Common myeloid progenitor, CD34-positive (primary cell): ENCODE results near the gene ADA.

Source experiments
- CTCF ChIA-PET: fragments of 350-600 bp; sonication (Branson Sonifier 250); formaldehyde crosslinking; loops from one replicate; lab custom pipeline; 2021; ENCODE audit warnings: antibody characterized with exemption; lab: Charles Lee
- POLR2A ChIA-PET: fragments of 350-600 bp; sonication (Branson Sonifier 250); formaldehyde crosslinking; loops from one replicate; lab custom pipeline; 2021; ENCODE audit warnings: antibody characterized with exemption; lab: Charles Lee
- DNase-seq, 3 donors: peaks; one replicate each; pipeline versions ENCODE4 v3.0.0 to v3.0.0-alpha.2; 2013
- H3K27ac ChIP-seq, 2 experiments: 1 replicate in 1 of 2; 2 replicates in 1 of 2; pipeline ENCODE4 v1.7.0; 2013; ENCODE audit warnings: inconsistent platforms in 2 of 2, low read length in 2 of 2, mild to moderate bottlenecking in 2 of 2, low read depth in 1 of 2, moderate library complexity in 1 of 2; ENCODE audit not compliant: severe bottlenecking in 2 of 2, insufficient read depth in 1 of 2, poor library complexity in 1 of 2
- H3K27me3 ChIP-seq, 5 experiments: replicated peaks in 2 of 5; 1 replicate in 3 of 5; 2 replicates in 2 of 5; pipeline versions ENCODE4 v1.6.1 to v1.7.0; 2013; ENCODE audit warnings: low read length in 4 of 5, mild to moderate bottlenecking in 2 of 5, moderate library complexity in 2 of 5, inconsistent platforms in 1 of 5; ENCODE audit not compliant: insufficient read depth in 5 of 5, control insufficient read depth in 4 of 5
- H3K36me3 ChIP-seq, 4 experiments: 1 replicate in 2 of 4; 2 replicates in 2 of 4; pipeline versions ENCODE4 v1.6.1 to v1.7.0; 2013; ENCODE audit warnings: low read length in 3 of 4, control low read depth in 1 of 4, mild to moderate bottlenecking in 1 of 4; ENCODE audit not compliant: control insufficient read depth in 4 of 4, insufficient read depth in 4 of 4
- H3K4me1 ChIP-seq, 4 experiments: 1 replicate in 3 of 4; 2 replicates in 1 of 4; pipeline versions ENCODE4 v1.6.1 to v1.7.1; 2013; ENCODE audit warnings: low read length in 3 of 4, mild to moderate bottlenecking in 3 of 4, control low read depth in 1 of 4, inconsistent platforms in 1 of 4, moderate library complexity in 1 of 4; ENCODE audit not compliant: control insufficient read depth in 4 of 4, insufficient read depth in 4 of 4; ENCODE audit errors: control extremely low read depth in 1 of 4
- H3K4me3 ChIP-seq, 7 experiments: 1 replicate in 4 of 7; 2 replicates in 3 of 7; pipeline versions ENCODE4 v1.5.1 to v1.7.0; 2013; ENCODE audit warnings: mild to moderate bottlenecking in 7 of 7, low read length in 6 of 7, moderate library complexity in 6 of 7, inconsistent platforms in 2 of 7, low read depth in 2 of 7, control low read depth in 1 of 7; ENCODE audit not compliant: insufficient read depth in 4 of 7, control insufficient read depth in 1 of 7; ENCODE audit errors: extremely low read depth in 1 of 7
- H3K9me3 ChIP-seq, 5 experiments: 1 replicate in 4 of 5; 2 replicates in 1 of 5; pipeline versions ENCODE4 v1.6.1 to v1.7.1; 2013; ENCODE audit warnings: low read length in 4 of 5, mild to moderate bottlenecking in 2 of 5, inconsistent platforms in 1 of 5, low read depth in 1 of 5, moderate library complexity in 1 of 5; ENCODE audit not compliant: control insufficient read depth in 4 of 5, insufficient read depth in 2 of 5; ENCODE audit errors: control extremely low read depth in 1 of 5
- WGBS: methylation state at CpG from one replicate; pipeline ENCODE4 v1.1.5; 2013; ENCODE audit not compliant: insufficient coverage; 5-methylcytosine and 5-hydroxymethylcytosine counted together

The ADA gene

DNA sequence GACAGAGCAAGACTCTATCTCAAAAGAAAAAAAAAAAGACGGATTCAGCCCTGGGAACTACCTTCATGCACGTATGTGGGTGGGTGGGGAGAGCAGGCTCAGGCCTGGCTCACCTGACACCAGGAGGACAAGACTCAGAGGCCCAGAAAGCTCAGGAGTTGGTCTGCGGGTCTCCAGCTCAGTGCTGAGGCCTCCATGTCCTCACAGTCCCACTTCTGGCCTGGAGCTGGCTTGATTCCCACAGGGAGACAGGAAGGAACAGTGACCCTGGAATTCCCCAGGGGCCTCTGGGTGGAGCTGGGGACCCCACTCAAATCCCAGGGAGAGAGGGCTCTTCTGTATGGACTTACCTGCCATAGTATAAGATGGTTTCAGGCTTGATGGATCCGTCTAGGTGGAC, 15.6 kb downstream of the ADA start:
- no peak for DNase-seq
- H3K9me3 ChIP-seq, result no peaks in the 10 kb centered on the region
- H3K4me1 ChIP-seq, result peaks cover 0 to 3% (median under 1%) of the 10 kb centered on the region in 4 experiments
- H3K27me3 ChIP-seq, result no peaks in the 10 kb centered on the region
- 100% methylated on average over 4 of the region's 4 CpGs for WGBS
- H3K4me3 ChIP-seq, result no peak overlapping the region
- ChIA-PET POLR2A (interaction anchor here (0.5 kb wide), 1 partner anchor 343 kb away, joined by 3 read pairs; no protein-coding TSS in a partner anchor), CTCF (interaction anchor here (0.9 to 4.1 kb wide), 7 partner anchors 10 to 48 kb away, joined by 3 to 25 read pairs (median 4); partner anchors contain the start of gene ADA)
- peaks cover 4 to 82% (median 51%) of the 10 kb centered on the region in 4 experiments for H3K36me3 ChIP-seq
- H3K27ac ChIP-seq, result no peak overlapping the region

DNA sequence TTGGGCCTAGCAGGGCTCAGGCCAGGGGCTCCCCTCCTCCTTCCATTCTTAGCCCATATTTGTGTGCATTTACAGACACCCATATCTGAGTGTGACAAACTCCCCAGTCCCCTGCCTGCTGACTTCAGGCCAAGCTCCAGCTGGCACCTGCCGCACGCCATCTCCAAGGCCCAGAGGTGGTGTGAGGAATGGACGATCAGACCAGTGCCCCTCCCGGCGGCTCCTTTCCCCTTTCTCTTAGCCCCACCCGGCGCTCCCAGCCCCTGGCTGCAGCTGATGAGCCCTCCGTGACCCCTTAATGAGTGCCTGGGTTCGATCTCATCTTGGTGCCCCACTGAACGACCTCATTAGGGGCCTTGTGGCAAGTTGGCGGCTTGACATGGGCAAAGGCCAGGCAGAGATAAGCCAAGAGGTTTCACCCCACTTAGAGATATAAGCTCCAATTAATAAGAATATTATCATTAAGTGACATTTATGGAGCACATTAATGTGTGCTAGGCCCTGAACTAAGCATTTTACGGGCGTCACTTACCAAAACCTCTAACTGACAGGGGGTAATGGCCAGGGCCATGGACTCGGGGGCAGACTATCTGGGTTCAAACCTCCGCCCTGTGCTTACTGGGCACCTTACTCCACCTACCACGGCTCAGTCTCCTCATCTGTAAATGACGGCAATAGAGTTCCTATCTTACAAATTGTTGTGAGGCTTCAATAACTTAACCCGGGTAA, 17.5 kb downstream of the ADA start:
- 86% methylated on average over 10 of the region's 18 CpGs for WGBS

DNA sequence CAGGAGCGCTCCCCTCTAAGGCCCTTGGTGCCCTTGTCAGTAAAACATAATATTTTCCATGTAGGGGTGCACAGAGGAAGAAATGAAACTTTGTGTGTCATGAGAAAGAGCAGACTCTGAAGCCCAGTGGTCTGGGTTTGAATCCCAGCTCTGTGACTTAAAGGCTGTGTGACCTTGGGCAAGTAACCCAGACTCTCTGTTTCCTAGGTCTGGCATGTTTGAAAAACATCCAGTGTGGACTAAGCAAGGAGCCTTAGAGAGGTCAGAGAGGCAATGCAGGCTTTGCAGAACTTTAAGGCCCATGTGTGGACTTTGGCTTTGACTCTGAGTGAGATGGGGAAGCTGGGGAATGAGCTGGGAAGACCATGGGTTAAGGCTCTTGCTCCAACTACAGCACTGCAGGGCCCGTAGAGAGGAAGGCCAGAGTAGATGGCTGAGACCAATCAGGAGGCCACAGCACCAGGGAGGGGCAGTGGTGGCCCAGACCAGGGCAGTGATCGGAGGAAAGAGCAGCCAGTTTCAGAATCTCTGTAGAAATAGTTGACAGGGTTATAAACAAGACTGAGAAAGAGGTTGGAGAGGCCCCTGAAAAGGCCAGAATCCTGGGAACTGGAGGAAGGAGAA, 18.2 kb downstream of the ADA start:
- no peaks in the 10 kb centered on the region for H3K9me3 ChIP-seq
- no peaks in the 10 kb centered on the region for H3K27me3 ChIP-seq
- no peak overlapping the region for H3K27ac ChIP-seq
- no peaks in the 10 kb centered on the region for H3K4me1 ChIP-seq
- DNase-seq, result no peak
- H3K4me3 ChIP-seq, result no peak overlapping the region
- CTCF ChIA-PET, result interaction anchor here (0.6 to 1.4 kb wide), 4 partner anchors 9 to 1168 kb away, joined by 3 to 4 read pairs (median 4); no protein-coding TSS in a partner anchor
- POLR2A ChIA-PET, result no interaction called here
- peaks cover 0 to 79% (median 50%) of the 10 kb centered on the region in 4 experiments for H3K36me3 ChIP-seq
- 95% methylated on average over 2 of the region's 3 CpGs for WGBS

More for the DNA sequence above, 17.5 kb downstream of the ADA start:
- Histone ChIP-seq H3K4me3 (no peak overlapping the region), H3K27me3 (no peaks in the 10 kb centered on the region), H3K9me3 (no peaks in the 10 kb centered on the region), H3K36me3 (peaks cover 0 to 80% (median 49%) of the 10 kb centered on the region in 4 experiments), H3K27ac (no peak overlapping the region), H3K4me1 (no peaks in the 10 kb centered on the region)
- ChIA-PET POLR2A (no interaction called here), CTCF (interaction anchor here (0.6 to 4.1 kb wide), 5 partner anchors 16 to 1168 kb away, joined by 3 to 25 read pairs (median 3); no protein-coding TSS in a partner anchor)
- DNase-seq, result no peak

DNA sequence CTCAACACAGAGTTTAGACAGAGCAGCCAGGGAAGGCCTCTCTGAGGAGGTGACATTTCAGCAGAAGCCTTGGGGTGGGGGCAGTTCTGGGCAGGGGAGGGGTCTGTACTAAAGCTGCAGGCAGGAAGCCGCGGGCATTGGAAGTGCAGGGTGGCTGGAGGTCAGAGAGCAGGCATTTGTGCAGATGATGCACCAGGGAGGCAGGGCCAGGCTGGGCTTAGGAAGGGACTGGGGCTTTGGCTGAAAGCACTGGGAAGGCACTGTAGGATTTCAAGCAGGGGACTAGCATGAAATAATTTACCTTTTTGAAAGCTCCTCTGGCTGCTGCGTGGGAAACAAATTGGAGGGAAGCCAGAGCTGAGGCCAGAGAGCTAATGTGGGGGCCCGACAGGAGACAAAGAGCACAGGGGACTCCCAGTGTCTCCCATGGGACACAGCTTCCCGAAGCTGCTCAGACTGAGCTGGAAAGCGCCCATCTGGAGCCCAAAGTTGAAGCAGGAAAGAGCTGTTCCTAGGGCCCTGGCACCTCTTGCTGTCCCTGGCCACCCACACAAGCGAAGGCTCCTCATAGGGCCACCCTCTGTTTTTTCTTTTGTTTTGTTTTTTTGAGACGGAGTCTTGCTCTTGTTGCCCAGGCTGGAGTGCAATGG, 19.3 kb downstream of the ADA start:
- POLR2A ChIA-PET, result no interaction called here
- H3K4me1 ChIP-seq, result no peaks in the 10 kb centered on the region
- DNase-seq, result no peak
- H3K27me3 ChIP-seq, result no peaks in the 10 kb centered on the region
- H3K9me3 ChIP-seq, result no peaks in the 10 kb centered on the region
- H3K36me3 ChIP-seq, result peaks cover 3 to 82% (median 53%) of the 10 kb centered on the region in 4 experiments
- WGBS, result 96% methylated on average over 8 of the region's 8 CpGs
- CTCF ChIA-PET, result interaction anchor here (1.2 to 2.1 kb wide), 3 partner anchors 10 to 51 kb away, joined by 4 to 6 read pairs (median 4); no protein-coding TSS in a partner anchor
- H3K4me3 ChIP-seq, result no peak overlapping the region
- H3K27ac ChIP-seq, result no peak overlapping the region

DNA sequence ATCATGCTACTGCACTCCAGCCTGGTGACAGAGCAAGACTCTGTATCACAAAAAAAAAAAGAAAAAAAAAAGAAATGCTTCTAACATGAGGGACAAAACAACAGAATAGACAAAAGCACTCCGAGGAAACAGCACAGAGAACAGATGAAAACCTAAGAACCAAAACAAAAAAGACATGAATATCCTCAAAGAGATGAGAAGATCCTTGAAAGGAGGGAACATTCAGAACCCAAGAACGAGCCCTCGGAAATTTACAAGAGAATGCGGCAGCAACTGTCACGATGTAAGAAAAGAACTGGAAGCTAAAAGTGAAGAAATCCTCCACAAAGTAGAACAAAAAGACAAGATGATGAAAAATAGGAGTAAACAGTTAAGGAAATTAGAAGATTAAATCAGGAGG, 21.2 kb downstream of the ADA start:
- no peaks in the 10 kb centered on the region for H3K9me3 ChIP-seq
- no peak overlapping the region for H3K27ac ChIP-seq
- DNase-seq, result no peak
- no CpG with 5 or more reads among the region's 5 CpGs for WGBS
- POLR2A ChIA-PET, result no interaction called here
- H3K36me3 ChIP-seq, result peaks cover 8 to 83% (median 54%) of the 10 kb centered on the region in 4 experiments
- CTCF ChIA-PET, result interaction anchor here (0.8 to 1.5 kb wide), 3 partner anchors 13 to 19 kb away, joined by 3 to 6 read pairs (median 5); no protein-coding TSS in a partner anchor
- no peaks in the 10 kb centered on the region for H3K27me3 ChIP-seq
- H3K4me3 ChIP-seq, result no peak overlapping the region
- H3K4me1 ChIP-seq, result no peaks in the 10 kb centered on the region

DNA sequence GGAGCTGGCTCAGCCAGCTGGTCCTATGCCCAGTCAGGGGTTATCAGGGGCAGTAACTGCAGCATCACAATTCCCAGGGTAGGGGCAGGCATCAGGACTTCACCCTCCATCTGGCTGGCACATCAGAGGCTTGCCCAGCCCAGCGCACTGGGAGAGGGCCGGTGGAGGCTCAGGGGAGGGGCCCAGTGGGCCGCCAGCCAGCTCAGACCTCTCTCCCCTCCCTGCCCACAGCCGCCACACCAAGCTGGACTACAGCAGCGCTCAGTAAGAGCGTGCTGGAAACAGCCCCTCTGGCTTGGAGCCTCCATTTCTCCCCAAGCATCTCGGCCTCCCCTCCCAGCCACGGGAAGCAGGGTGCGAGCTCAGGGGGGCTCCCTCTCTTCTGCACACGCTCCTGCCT, 22.0 kb downstream of the ADA start:
- no peak overlapping the region for H3K4me3 ChIP-seq
- no peaks in the 10 kb centered on the region for H3K4me1 ChIP-seq
- H3K27me3 ChIP-seq, result no peaks in the 10 kb centered on the region
- CTCF ChIA-PET, result interaction anchor here (1.1 to 1.5 kb wide), 2 partner anchors 11 to 16 kb away, joined by 4 to 5 read pairs; no protein-coding TSS in a partner anchor
- 100% methylated on average over 9 of the region's 10 CpGs for WGBS
- H3K27ac ChIP-seq, result no peak overlapping the region
- POLR2A ChIA-PET, result no interaction called here
- H3K9me3 ChIP-seq, result no peaks in the 10 kb centered on the region
- peaks cover 12 to 83% (median 56%) of the 10 kb centered on the region in 4 experiments for H3K36me3 ChIP-seq
- no peak for DNase-seq
